T-helper 17 cell (primary cell): ENCODE data around the gene SYNE1. TPM values are rescaled to one million over a fixed set of nuclear protein-coding genes. Genes with fewer than 3 reads are reported as not detected.
"Not testable (repeated sequence)": the region's sequence is repeated elsewhere in the genome, so short reads cannot be mapped to it uniquely, and the experiment has no call there.

Experiments
- ATAC-seq: fragments of 150-1000 bp; cut with Tn5 transposase; 2 replicates; pipeline ENCODE4 v1.10.0; 2021; ENCODE audit warnings: mild to moderate bottlenecking, moderate library complexity
- DNase-seq, 3 donors: peaks; one replicate each; pipeline versions ENCODE4 v3.0.0 to v3.0.0-alpha.2; 2020 to 2021
- H3K9me3 ChIP-seq: one replicate; pipeline ENCODE4 v1.7.0; 2013; ENCODE audit warnings: low read length, mild to moderate bottlenecking; ENCODE audit not compliant: control insufficient read depth, poor library complexity, severe bottlenecking
- H3K27ac Mint-ChIP-seq: one replicate; pipeline ENCODE4 v1.8.0; 2022; ENCODE audit warnings: mild to moderate bottlenecking, moderate library complexity, mixed read lengths
- H3K27me3 Mint-ChIP-seq: one replicate; pipeline ENCODE4 v1.8.0; 2022; ENCODE audit warnings: mixed read lengths
- H3K36me3 Mint-ChIP-seq: one replicate; pipeline ENCODE4 v1.8.0; 2022; ENCODE audit warnings: low read depth, mixed read lengths
- H3K4me1 Mint-ChIP-seq: one replicate; pipeline ENCODE4 v1.8.0; 2022; ENCODE audit warnings: mild to moderate bottlenecking, mixed read lengths
- H3K4me3 Mint-ChIP-seq: one replicate; pipeline ENCODE4 v1.8.0; 2022; ENCODE audit warnings: mild to moderate bottlenecking, moderate library complexity, mixed read lengths
- total RNA-seq, 4 donors: library from RNA in 2 of 4; stranded (reverse) in 2 of 4; gene quantifications; one replicate each; pipeline ENCODE4 v1.2.3 and lab custom pipeline; 2022 to 2026

Gene SYNE1
- total RNA-seq, 2 donors from 2014 or later, result 131 to 165 TPM

DNA sequence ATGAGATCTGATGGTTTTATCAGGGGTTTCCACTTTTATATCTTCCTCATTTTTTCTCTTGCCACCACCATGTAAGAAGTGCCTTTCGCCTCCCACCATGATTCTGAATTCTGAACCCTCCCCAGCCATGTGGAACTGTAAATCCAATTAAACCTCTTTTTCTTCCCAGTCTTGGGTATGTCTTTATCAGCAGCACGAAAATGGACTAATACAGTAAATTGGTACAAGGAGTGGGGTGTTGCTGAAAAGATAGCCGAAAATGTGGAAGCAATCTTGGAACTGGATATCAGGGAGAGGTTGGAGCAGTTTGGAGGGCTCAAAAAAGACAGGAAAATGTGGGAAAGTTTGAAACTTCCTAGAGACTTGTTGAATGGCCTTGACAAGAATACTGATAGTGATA, 560.9 kb downstream of the SYNE1 start:
- ATAC-seq, H3K36me3 Mint-ChIP-seq, H3K27ac Mint-ChIP-seq, H3K4me3 Mint-ChIP-seq, H3K27me3 Mint-ChIP-seq, DNase-seq, H3K9me3 ChIP-seq, H3K4me1 Mint-ChIP-seq: not testable (repeated sequence)

GRCh38 chr6:152071843-152072242, 565.3 kb downstream of the SYNE1 start:
- H3K27ac Mint-ChIP-seq, result no peak overlapping the region
- no peaks in the 10 kb centered on the region for H3K36me3 Mint-ChIP-seq
- H3K4me3 Mint-ChIP-seq, result no peak overlapping the region
- no peaks in the 10 kb centered on the region for H3K9me3 ChIP-seq
- H3K27me3 Mint-ChIP-seq, result peaks cover 5% of the 10 kb centered on the region
- H3K4me1 Mint-ChIP-seq, result no peaks in the 10 kb centered on the region
- DNase-seq (no peak), ATAC-seq (no peak)

Other genes with a start within 250 kb of the SYNE1 start
- 1 to 10 TPM in 1 of 2 donors, not detected in 1; 4.6 TPM for gene MYCT1, start 60.5 kb upstream of the SYNE1 start, total RNA-seq
- not detected for gene VIP, start 113.4 kb upstream of the SYNE1 start, total RNA-seq